A549 (cell line): ENCODE measurements around the gene SYNGR4. TPM values are rescaled to one million over a fixed set of nuclear protein-coding genes. Genes with fewer than 3 reads are reported as not detected.

Experiments used
- ATAC-seq, 2 experiments: fragments of 200-7000 bp in 1 of 2; fragments of >200 bp in 1 of 2; cut with Nextera tagmentation in 1 of 2; cut with Tn5 transposase in 1 of 2; 3 replicates each; pipeline versions ENCODE4 v1.8.0 to v1.9.1; 2018 to 2020; ENCODE audit warnings: mild to moderate bottlenecking in 1 of 2, moderate library complexity in 1 of 2
- CTCF ChIA-PET: fragments of 300-600 bp; sonication (Branson Sonifier 250); formaldehyde crosslinking; extraction: SDS; loops from one replicate; lab custom pipeline; 2021; ENCODE audit warnings: antibody characterized with exemption, inconsistent platforms; lab: Yijun Ruan, JAX
- POLR2A ChIA-PET: fragments of 350-600 bp; formaldehyde crosslinking; extraction: SDS; loops from one replicate; lab custom pipeline; 2021; ENCODE audit warnings: antibody characterized with exemption, inconsistent platforms; lab: Yijun Ruan, JAX
- DNase-seq, 2 experiments: peaks; one replicate each; pipeline versions ENCODE4 v3.0.0 to v3.0.0-alpha.2; 2011 to 2016; ENCODE audit warnings: low read depth in 1 of 2, low spot score in 1 of 2
- FAIRE-seq: peaks from 2 replicates; lab custom pipeline; 2011; peaks lifted over from hg19 to GRCh38; lab: Jason Lieb, UNC
- H3K27ac ChIP-seq, 2 experiments: fragments of >200 bp; sonication (Bioruptor Twin); formaldehyde crosslinking; 3 replicates each; pipeline ENCODE4 v1.5.1; 2016 to 2017
- H3K4me1 ChIP-seq: fragments of >200 bp; sonication (Bioruptor Twin); formaldehyde crosslinking; 3 replicates; pipeline ENCODE4 v1.6.1; 2016
- H3K4me2 ChIP-seq: fragments of >200 bp; sonication (Bioruptor Twin); formaldehyde crosslinking; 3 replicates; pipeline ENCODE4 v1.6.1; 2016
- H3K4me3 ChIP-seq: fragments of >200 bp; sonication (Bioruptor Twin); formaldehyde crosslinking; 3 replicates; pipeline ENCODE4 v1.5.1; 2016
- H3K9me3 ChIP-seq: fragments of >200 bp; sonication (Bioruptor Twin); formaldehyde crosslinking; 3 replicates; pipeline ENCODE4 v1.6.1; 2016
- CBX8 ChIP-seq: fragments of 200-600 bp; sonication (generic); IDR thresholded peaks from 2 replicates; pipeline ENCODE4 v1.6.1; 2016
- CHD2 ChIP-seq: fragments of 150-350 bp; IDR thresholded peaks from 2 replicates; pipeline ENCODE4 v1.6.1; 2014; ENCODE audit warnings: low read length; ENCODE audit not compliant: partially characterized antibody
- CHD4 ChIP-seq: fragments of 200-600 bp; sonication (generic); IDR thresholded peaks from 2 replicates; pipeline ENCODE4 v1.6.1; 2016; ENCODE audit warnings: antibody characterized with exemption, mild to moderate bottlenecking, borderline replicate concordance
- CTCF ChIP-seq: fragments of >200 bp; sonication (Bioruptor Twin); formaldehyde crosslinking; IDR thresholded peaks from 3 replicates; pipeline ENCODE4 v1.5.1; 2016
- E2F6 ChIP-seq: IDR thresholded peaks from 2 replicates; pipeline ENCODE4 v1.6.1; 2012; ENCODE audit warnings: low read depth, borderline replicate concordance
- ELK1 ChIP-seq: fragments of 150-350 bp; IDR thresholded peaks from 2 replicates; pipeline ENCODE4 v1.6.1; 2014; ENCODE audit warnings: low read depth, mild to moderate bottlenecking, low read length
- ESRRA ChIP-seq: fragments of 150-350 bp; IDR thresholded peaks from 2 replicates; pipeline ENCODE4 v1.6.1; 2014; ENCODE audit warnings: mild to moderate bottlenecking, low read length, borderline replicate concordance
- FOSB ChIP-seq: fragments of 250-450 bp; sonication (Bioruptor Pico); IDR thresholded peaks from 2 replicates; pipeline ENCODE4 v1.5.0; 2020; ENCODE audit warnings: mild to moderate bottlenecking, moderate library complexity
- FOSL2 ChIP-seq, 2 experiments: fragments of 450-650 bp in 1 of 2; fragments of >200 bp in 1 of 2; sonication (Bioruptor Twin) in 1 of 2; formaldehyde crosslinking; IDR thresholded peaks; 2 replicates each; pipeline versions ENCODE4 v1.5.0 to v1.6.1; 2016 to 2020; ENCODE audit warnings: mild to moderate bottlenecking in 1 of 2, moderate library complexity in 1 of 2
- GATA3 ChIP-seq: IDR thresholded peaks from 2 replicates; pipeline ENCODE4 v1.6.1; 2012; ENCODE audit warnings: borderline replicate concordance
- HDAC2 ChIP-seq: fragments of 200-600 bp; sonication (generic); IDR thresholded peaks from 2 replicates; pipeline ENCODE4 v1.6.1; 2016
- HOXB5 ChIP-seq: fragments of 250-450 bp; sonication (Bioruptor Pico); IDR thresholded peaks from 2 replicates; pipeline ENCODE4 v1.5.0; 2020; ENCODE audit warnings: mild to moderate bottlenecking, moderate library complexity
- JUN ChIP-seq, 2 experiments: fragments of >200 bp; sonication (Bioruptor Twin); formaldehyde crosslinking; IDR thresholded peaks; 2 replicates in 1 of 2; 3 replicates in 1 of 2; pipeline ENCODE4 v1.6.1; 2016 to 2017
- KDM1A ChIP-seq: fragments of 200-600 bp; sonication (generic); IDR thresholded peaks from 2 replicates; pipeline ENCODE4 v1.6.1; 2016; ENCODE audit warnings: low read depth, mild to moderate bottlenecking
- KDM5A ChIP-seq: fragments of 200-600 bp; sonication (generic); IDR thresholded peaks from 2 replicates; pipeline ENCODE4 v1.6.1; 2016; ENCODE audit warnings: antibody characterized with exemption, mild to moderate bottlenecking
- PBX3 ChIP-seq: IDR thresholded peaks from 2 replicates; pipeline ENCODE4 v1.6.1; 2012
- RAD21 ChIP-seq, 2 experiments: fragments of >200 bp in 1 of 2; sonication (Bioruptor Twin) in 1 of 2; formaldehyde crosslinking in 1 of 2; IDR thresholded peaks in 1 of 2; conservative IDR thresholded peaks in 1 of 2; 2 replicates in 1 of 2; 3 replicates in 1 of 2; pipeline ENCODE4 v1.6.1; 2012 to 2018; ENCODE audit warnings: inconsistent platforms in 1 of 2
- RFX5 ChIP-seq: fragments of 450-650 bp; IDR thresholded peaks from 2 replicates; pipeline ENCODE4 v1.7.1; 2014; ENCODE audit warnings: antibody characterized with exemption, mild to moderate bottlenecking, moderate library complexity
- SREBF2 ChIP-seq: fragments of 450-650 bp; IDR thresholded peaks from 2 replicates; pipeline ENCODE4 v1.6.1; 2014; ENCODE audit warnings: mild to moderate bottlenecking, moderate library complexity
- USF2 ChIP-seq: fragments of 450-650 bp; IDR thresholded peaks from 2 replicates; pipeline ENCODE4 v1.6.1; 2014; ENCODE audit warnings: antibody characterized with exemption
- ZC3H11A ChIP-seq: fragments of 450-650 bp; IDR thresholded peaks from 2 replicates; pipeline ENCODE4 v1.6.1; 2014; ENCODE audit warnings: antibody characterized with exemption, mild to moderate bottlenecking
- ZFP36 ChIP-seq: fragments of 450-650 bp; IDR thresholded peaks from 2 replicates; pipeline ENCODE4 v1.6.1; 2014; ENCODE audit warnings: borderline replicate concordance; ENCODE audit not compliant: partially characterized antibody
- WGBS: methylation state at CpG from one replicate; pipeline ENCODE4 v1.1.6; 2017; ENCODE audit errors: missing lambda C conversion rate; 5-methylcytosine and 5-hydroxymethylcytosine counted together
- polyA plus RNA-seq, 4 experiments: library from polyadenylated mRNA; depleted of rRNA in 3 of 4; stranded (reverse); fragments of >200 nt; fragmentation: RNase III in 1 of 4; extraction: RNeasy Plus Mini Kit Qiagen cat#74134 plus additional on column Dnase treatment in 1 of 4; gene quantifications; 2 replicates in 3 of 4; 3 replicates in 1 of 4; pipeline ENCODE4 v1.2.3, GENCODE V29; 2011 to 2017

Gene SYNGR4
- polyA plus RNA-seq, 2 of the 4 experiments (the other 2 are of a cell fraction) = 2.3 to 4.4 TPM

GRCh38 chr19:48341515-48342413, 22.4 kb upstream of the SYNGR4 start:
- Histone ChIP-seq H3K4me3 (no peak overlapping the region), H3K9me3 (no peaks in the 10 kb centered on the region), H3K4me2 (no peak overlapping the region), H3K27ac (peak overlapping the region in 1 of 2 experiments; percentile 55; a peak in 2 of 6 replicates), H3K4me1 (peaks cover 20% of the 10 kb centered on the region)
- 94% methylated on average over 9 of the region's 10 CpGs for WGBS
- POLR2A ChIA-PET = interaction anchor here (1.0 to 1.5 kb wide), 3 partner anchors 13 to 21 kb away, joined by 3 to 5 read pairs (median 3); partner anchors contain the start of gene TMEM143
- no peak for ATAC-seq
- CTCF ChIA-PET = interaction anchor here (0.6 to 17.6 kb wide), 11 partner anchors 6 to 267 kb away, joined by 3 to 416 read pairs (median 5); partner anchors contain the start of genes EMP3 and KDELR1
- TF ChIP-seq CBX8 = no peak
- TF ChIP-seq KDM1A = peak; percentile 36; the same call in 1 of the 2 replicates
- TF ChIP-seq ZC3H11A = no peak
- peak; percentile 71 for TF ChIP-seq ZFP36
- no peak for FAIRE-seq
- DNase-seq = no peak

GRCh38 chr19:48342414-48342738, 21.8 kb upstream of the SYNGR4 start:
- ChIA-PET CTCF (interaction anchor here (1.2 to 17.4 kb wide), 3 partner anchors 6 to 49 kb away, joined by 3 to 224 read pairs (median 3); partner anchors contain the start of gene KDELR1), POLR2A (no interaction called here)
- no peak overlapping the region for H3K4me3 ChIP-seq
- WGBS = 93% methylated on average over 20 of the region's 20 CpGs
- peak overlapping the region in 1 of 2 experiments; percentile 55; a peak in 3 of 6 replicates for H3K27ac ChIP-seq
- DNase-seq (no peak), FAIRE-seq (no peak), ATAC-seq (no peak)
- no peaks in the 10 kb centered on the region for H3K9me3 ChIP-seq
- H3K4me2 ChIP-seq = no peak overlapping the region
- peaks cover 20% of the 10 kb centered on the region for H3K4me1 ChIP-seq
- TF ChIP-seq CHD4 (no peak), USF2 (no peak), RAD21 (conservative IDR thresholded peaks at IDR 0.05 in 1 of 2, IDR thresholded peaks at IDR 0.05 in 1 of 2) (no peak), ZC3H11A (no peak), FOSL2 (IDR thresholded peaks at IDR 0.05) (no peak), FOSL2 (CRISPR knock-in tag; IDR thresholded peaks at IDR 0.05) (no peak), E2F6 (no peak), CHD2 (no peak), CBX8 (no peak), GATA3 (no peak), CTCF (no peak), HOXB5 (CRISPR knock-in tag) (no peak), ELK1 (no peak), HDAC2 (no peak), SREBF2 (no peak), FOSB (CRISPR knock-in tag) (no peak), ESRRA (no peak), RFX5 (no peak), KDM5A (no peak), JUN (IDR thresholded peaks at IDR 0.05) (no peak), PBX3 (no peak)
